K562 (cell line): ENCODE data around the gene CFHR1. TPM values are rescaled to one million over a fixed set of nuclear protein-coding genes. Genes with fewer than 3 reads are reported as not detected.
A peak's percentile ranks its signal among the peaks of the same experiment; 100 is the strongest.
"Not testable (repeated sequence)": the region's sequence is repeated elsewhere in the genome, so short reads cannot be mapped to it uniquely, and the experiment has no call there.

Experiments
- ATAC-seq: fragments of 200-7000 bp; cut with Tn5 transposase; 3 replicates; pipeline ENCODE4 v1.9.1; 2020; ENCODE audit warnings: moderate library complexity
- BruUV-seq: library from RNA; stranded (reverse); fragments of 400-500 nt; replicated peaks from 2 replicates; lab custom pipeline; 2021; lab: Mats Ljungman, UMichigan
- CTCF ChIA-PET: fragments of 300-600 bp; formaldehyde crosslinking; extraction: SDS; loops from one replicate; lab custom pipeline; 2021; ENCODE audit warnings: low intra/inter-chr PET ratio; lab: Yijun Ruan, JAX
- POLR2A ChIA-PET: fragments of 300-600, 350-650 bp; sonication (Branson Sonifier 250); formaldehyde crosslinking; extraction: SDS; loops from one replicate; lab custom pipeline; 2021; ENCODE audit warnings: antibody characterized with exemption, inconsistent platforms; lab: Yijun Ruan, JAX
- DNase-seq, 4 experiments: peaks; one replicate each; pipeline versions ENCODE4 v3.0.0 to v3.0.0-alpha.2; 2011 to 2018; ENCODE audit warnings: low spot score in 3 of 4, mixed read lengths in 3 of 4; ENCODE audit errors: extremely low read depth in 1 of 4
- FAIRE-seq: peaks from 2 replicates; lab custom pipeline; 2011; peaks lifted over from hg19 to GRCh38; lab: Jason Lieb, UNC
- H2AFZ ChIP-seq: 2 replicates; pipeline ENCODE4 v1.6.0; 2011; ENCODE audit warnings: low read depth, low read length, control low read depth, inconsistent platforms
- H3K27ac ChIP-seq: fragments of 200-600 bp; 3 replicates; pipeline ENCODE4 v1.8.0; 2011; ENCODE audit warnings: low read depth, mild to moderate bottlenecking, control low read depth, inconsistent platforms, low read length, moderate library complexity, mixed read lengths; ENCODE audit errors: extremely low read depth
- H3K27me3 ChIP-seq, 2 experiments: fragments of 300-600 bp in 1 of 2; 2 replicates in 1 of 2; 3 replicates in 1 of 2; pipeline versions ENCODE4 v1.6.0 to v1.8.0; 2011; ENCODE audit warnings: inconsistent platforms in 2 of 2, low read length in 2 of 2, mild to moderate bottlenecking in 1 of 2, mixed read lengths in 1 of 2, moderate library complexity in 1 of 2; ENCODE audit not compliant: control insufficient read depth in 2 of 2, insufficient read depth in 2 of 2
- H3K36me3 ChIP-seq: fragments of 300-600 bp; 3 replicates; pipeline ENCODE4 v1.8.0; 2011; ENCODE audit warnings: mild to moderate bottlenecking, low read length, inconsistent platforms; ENCODE audit not compliant: control insufficient read depth, insufficient read depth
- H3K4me1 ChIP-seq, 2 experiments: fragments of 200-600 bp in 1 of 2; replicated peaks in 1 of 2; 2 replicates in 1 of 2; 3 replicates in 1 of 2; pipeline versions ENCODE4 v1.5.1 to v1.8.0; 2011; ENCODE audit warnings: inconsistent platforms in 2 of 2, low read length in 2 of 2, mild to moderate bottlenecking in 1 of 2, mixed read lengths in 1 of 2, moderate library complexity in 1 of 2; ENCODE audit not compliant: control insufficient read depth in 2 of 2, insufficient read depth in 2 of 2
- H3K4me2 ChIP-seq: 2 replicates; pipeline ENCODE4 v1.6.1; 2011; ENCODE audit warnings: low read length, control low read depth, inconsistent platforms, mixed read lengths; ENCODE audit not compliant: insufficient read depth
- H3K4me3 ChIP-seq: fragments of 200-600 bp; sonication (generic), shearing (Covaris generic); 2 replicates; pipeline ENCODE4 v1.5.1; 2016; ENCODE audit warnings: control low read depth, inconsistent platforms
- H3K79me2 ChIP-seq: fragments of 200-600 bp; 3 replicates; pipeline ENCODE4 v1.8.0; 2011; ENCODE audit warnings: low read length, inconsistent platforms; ENCODE audit not compliant: control insufficient read depth, insufficient read depth
- H3K9ac ChIP-seq, 2 experiments: 2 replicates each; pipeline versions ENCODE4 v1.6.0 to v1.6.1; 2011; ENCODE audit warnings: low read depth in 2 of 2, low read length in 2 of 2, control low read depth in 1 of 2, inconsistent platforms in 1 of 2, mild to moderate bottlenecking in 1 of 2, mixed read lengths in 1 of 2; ENCODE audit not compliant: insufficient read depth in 1 of 2
- H3K9me1 ChIP-seq: one replicate; pipeline ENCODE4 v1.6.0; 2011; ENCODE audit warnings: inconsistent platforms, mild to moderate bottlenecking, low read length, moderate library complexity; ENCODE audit not compliant: control insufficient read depth, insufficient read depth
- H3K9me3 ChIP-seq: replicated peaks from 2 replicates; pipeline ENCODE4 v1.5.1; 2011; ENCODE audit warnings: low read depth, low read length, inconsistent platforms; ENCODE audit not compliant: control insufficient read depth, insufficient read depth
- H4K20me1 ChIP-seq: replicated peaks from 2 replicates; pipeline ENCODE4 v1.6.1; 2011; ENCODE audit warnings: low read length, inconsistent platforms, mixed read lengths; ENCODE audit not compliant: control insufficient read depth, insufficient read depth
- ATF2 ChIP-seq: sonication (generic); formaldehyde crosslinking; IDR thresholded peaks from 2 replicates; pipeline ENCODE4 v1.8.1; 2022; ENCODE audit warnings: missing genetic modification reagents
- GATA2 ChIP-seq: sonication (generic); formaldehyde crosslinking; IDR thresholded peaks from 2 replicates; pipeline ENCODE4 v1.4.0; 2020; ENCODE audit warnings: mild to moderate bottlenecking, missing genetic modification reagents
- HCFC1 ChIP-seq: IDR thresholded peaks from 2 replicates; pipeline ENCODE4 v1.6.1; 2012; ENCODE audit warnings: low read depth, low read length, improper control_type of control experiment
- NFXL1 ChIP-seq: fragments of 450-650 bp; formaldehyde crosslinking; IDR thresholded peaks from 2 replicates; pipeline ENCODE4 v1.4.0; 2021; ENCODE audit warnings: mild to moderate bottlenecking
- XRCC3 ChIP-seq: fragments of 450-650 bp; IDR thresholded peaks from 2 replicates; pipeline ENCODE4 v1.6.1; 2017; ENCODE audit warnings: mild to moderate bottlenecking, moderate library complexity
- ZBED1 ChIP-seq: IDR thresholded peaks from 2 replicates; pipeline ENCODE4 v1.6.1; 2014
- WGBS: fragments of 100-300 bp; shearing (Covaris generic); methylation state at CpG from one replicate; pipeline ENCODE4 v1.1.6; 2016; ENCODE audit warnings: low coverage, mixed read lengths; ENCODE audit not compliant: insufficient coverage; ENCODE audit errors: missing lambda C conversion rate; 5-methylcytosine and 5-hydroxymethylcytosine counted together
- in situ Hi-C: fragments of 300-500 bp; cut with MboI; formaldehyde crosslinking; loops from 4 replicates; pipeline ENCODE4 v1.15.0; 2018; ENCODE audit warnings: inconsistent platforms, mixed read lengths
- intact Hi-C: fragments of 100-400 bp; cut with micrococcal nuclease; formaldehyde crosslinking; loops from 2 replicates; pipeline ENCODE4 v1.14.2; 2022
- polyA plus RNA-seq, 8 experiments: library from polyadenylated mRNA; depleted of rRNA in 4 of 8; stranded (reverse) in 5 of 8; unstranded in 3 of 8; fragments of >200 nt; fragmentation: Nextera tagmentation in 2 of 8; fragmentation: Illumina TruSeq in 1 of 8; extraction: Ambion mirVana in 2 of 8; extraction: Trizol in 1 of 8; gene quantifications; 2 replicates each; pipeline versions ENCODE4 v1.2.1 to v1.2.3, GENCODE V29; 2011 to 2014; ENCODE audit warnings: inconsistent platforms in 1 of 8, missing spikeins in 1 of 8
- total RNA-seq, 7 experiments: library from RNA; depleted of rRNA in 6 of 7; stranded (reverse); fragments of >200 nt in 6 of 7; fragmentation: Illumina TruSeq in 2 of 7; extraction: Trizol in 2 of 7; gene quantifications; 2 replicates each; pipeline versions ENCODE4 v1.2.1 to v1.2.3, GENCODE V29; 2011 to 2021; ENCODE audit warnings: low replicate concordance in 1 of 7

CFHR1 gene
- total and polyA plus RNA-seq, 9 of the 15 experiments (the other 6 are each of a cell fraction or from before 2014, with no cell fraction given) = 0.17 to 0.29 TPM; not detected in 7

GRCh38 chr1:196801920-196802319 lies 17.6 kb upstream of the CFHR1 start:
- ATAC-seq, BruUV-seq, intact Hi-C loops, H3K4me1 ChIP-seq, H3K4me2 ChIP-seq, in situ Hi-C loops, H3K79me2 ChIP-seq, H3K9me1 ChIP-seq, H3K4me3 ChIP-seq, POLR2A ChIA-PET, H2AFZ ChIP-seq, H3K27ac ChIP-seq, H3K9me3 ChIP-seq, H3K27me3 ChIP-seq, DNase-seq, H3K9ac ChIP-seq, CTCF ChIA-PET, FAIRE-seq, H4K20me1 ChIP-seq, H3K36me3 ChIP-seq: not testable (repeated sequence)
- WGBS = no CpG with 5 or more reads among the region's 1 CpG

GRCh38 chr1:196808529-196809235 lies 10.8 kb upstream of the CFHR1 start:
- no peak overlapping the region for H3K9ac ChIP-seq
- POLR2A ChIA-PET = no interaction called here
- BruUV-seq = no TSS peak
- H2AFZ ChIP-seq = no peak overlapping the region
- no peak overlapping the region for H3K27ac ChIP-seq
- H3K4me1 ChIP-seq = no peaks in the 10 kb centered on the region
- no peaks in the 10 kb centered on the region for H3K36me3 ChIP-seq
- 17% methylated on average over 1 of the region's 22 CpGs for WGBS
- no peaks in the 10 kb centered on the region for H3K9me3 ChIP-seq
- CTCF ChIA-PET = no interaction called here
- no peaks in the 10 kb centered on the region for H4K20me1 ChIP-seq
- no peak for ATAC-seq
- no peaks in the 10 kb centered on the region for H3K79me2 ChIP-seq
- in situ Hi-C loops = no loop called here
- DNase-seq = no peak
- H3K9me1 ChIP-seq = no peaks in the 10 kb centered on the region
- intact Hi-C loops = no loop called here
- FAIRE-seq = no peak
- no peaks in the 10 kb centered on the region for H3K27me3 ChIP-seq
- no peak overlapping the region for H3K4me3 ChIP-seq
- no peak overlapping the region for H3K4me2 ChIP-seq
- TF ChIP-seq ZBED1 (no peak), GATA2 (CRISPR knock-in tag) (no peak), XRCC3 (no peak), NFXL1 (CRISPR knock-in tag) (no peak), ATF2 (CRISPR knock-in tag) (no peak), HCFC1 (no peak)

- BruUV-seq, H3K9me1 ChIP-seq, CTCF ChIA-PET, ATAC-seq, intact Hi-C loops, H3K79me2 ChIP-seq, H4K20me1 ChIP-seq, H3K4me3 ChIP-seq, H2AFZ ChIP-seq, H3K27ac ChIP-seq, H3K9me3 ChIP-seq, H3K9ac ChIP-seq, H3K36me3 ChIP-seq, FAIRE-seq, H3K4me2 ChIP-seq, H3K4me1 ChIP-seq, POLR2A ChIA-PET, H3K27me3 ChIP-seq: not testable (repeated sequence)
- 8% methylated on average over 2 of the region's 6 CpGs for WGBS
- DNase-seq = peak in 1 of 4 experiments; percentile 2
- in situ Hi-C loops = loop anchor here (5.0 kb wide), 1 partner anchor 120 kb away; no protein-coding TSS in a partner anchor
Observed at GRCh38 chr1:196817442-196817841, 2.1 kb upstream of the CFHR1 start.
